ENCODE results near the gene CASS4.

- TF ChIP-seq CTCF (IDR thresholded peaks at IDR 0.05) (no peak), POLR2AphosphoS5 (IDR thresholded peaks at IDR 0.05; ENCODE audit: low read depth, low read length) (no peak)
These were observed 51.4 kb downstream of the CASS4 start for GRCh38 chr20:56463428-56463827.

All from Panc1 (cell line).